HG02623 (cell line): ENCODE data around the gene RER1.

Experiments used
- ATAC-seq: cut with Tn5 transposase; IDR thresholded peaks from one replicate; pipeline ENCODE4 v1.9.1; 2021; ENCODE audit warnings: moderate library complexity; ENCODE audit not compliant: unreplicated experiment

Gene RER1

DNA sequence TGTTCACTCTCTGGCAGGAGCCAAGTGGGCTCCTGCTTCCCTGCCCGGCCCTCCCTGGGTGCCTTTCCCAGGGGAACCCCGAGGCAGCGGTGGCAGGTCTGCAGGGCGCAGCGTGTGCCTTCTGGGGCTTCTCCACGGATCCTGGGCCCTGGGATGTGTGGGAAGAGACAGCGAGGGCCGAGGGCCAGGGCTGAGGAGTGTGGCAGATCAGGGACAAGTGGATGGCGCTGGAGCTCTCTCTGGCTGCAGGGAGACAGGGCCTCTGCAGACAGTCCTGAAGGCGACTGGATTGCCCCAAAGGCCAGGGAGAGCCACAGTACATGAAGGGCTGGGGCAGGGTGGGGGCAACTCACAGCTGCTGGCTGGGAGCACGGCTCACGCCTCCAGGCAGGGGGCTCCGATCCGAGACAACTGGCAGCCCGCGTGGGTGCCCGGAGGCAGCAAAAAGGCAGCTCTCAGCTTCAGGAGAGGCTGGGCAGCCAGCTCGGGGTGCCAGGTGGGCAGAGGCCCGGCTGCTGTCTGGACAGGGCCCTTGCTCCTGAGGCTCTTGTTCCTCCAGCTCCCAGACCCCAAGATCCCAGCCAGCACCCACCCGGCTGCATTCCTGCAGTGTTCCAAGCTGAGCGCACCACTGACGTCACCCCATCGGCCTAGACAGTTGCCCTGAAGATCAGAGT is 16.3 kb upstream of the RER1 start:
- no peak for ATAC-seq

DNA sequence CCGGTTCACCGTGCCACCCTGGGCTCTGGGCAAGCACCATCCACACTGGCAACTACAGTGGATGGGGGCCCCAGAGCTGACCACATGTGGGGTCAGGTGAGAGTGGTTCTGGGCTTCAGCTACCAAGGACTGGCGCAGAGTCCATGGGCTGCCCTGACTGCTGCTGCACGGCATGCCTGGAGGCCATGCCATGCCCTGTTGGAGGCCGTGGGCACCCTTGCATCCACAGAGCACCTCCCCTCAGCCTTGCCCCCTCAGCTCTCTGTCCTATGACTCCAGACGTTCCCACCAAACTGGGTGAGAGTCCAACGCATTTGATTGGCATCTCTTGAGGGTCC is 15.7 kb upstream of the RER1 start:
- ATAC-seq: no peak

DNA sequence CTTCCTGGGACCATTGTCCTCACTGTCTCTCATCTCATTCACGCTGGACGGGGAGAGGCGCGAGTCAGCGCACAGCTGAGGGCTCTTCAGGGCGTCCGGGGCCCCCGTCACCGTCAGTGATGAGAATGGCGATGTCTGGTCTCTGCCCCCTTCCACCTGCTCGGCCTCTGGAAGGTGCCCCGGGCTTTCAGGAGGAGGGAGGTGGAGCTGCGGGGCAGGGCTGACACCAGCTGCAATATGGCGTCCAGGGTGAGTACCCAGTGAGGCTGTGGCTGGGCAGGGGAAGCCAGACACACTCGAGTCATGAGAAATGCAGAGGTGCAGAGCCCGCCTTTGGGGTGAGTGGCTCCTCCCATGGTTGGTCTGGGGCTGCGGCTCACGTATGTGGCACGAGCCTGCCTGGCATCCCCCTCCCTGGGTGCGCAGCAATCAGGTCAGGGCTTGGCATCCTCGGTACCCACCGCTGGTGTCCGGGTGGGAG is 15.3 kb upstream of the RER1 start:
- no peak for ATAC-seq

DNA sequence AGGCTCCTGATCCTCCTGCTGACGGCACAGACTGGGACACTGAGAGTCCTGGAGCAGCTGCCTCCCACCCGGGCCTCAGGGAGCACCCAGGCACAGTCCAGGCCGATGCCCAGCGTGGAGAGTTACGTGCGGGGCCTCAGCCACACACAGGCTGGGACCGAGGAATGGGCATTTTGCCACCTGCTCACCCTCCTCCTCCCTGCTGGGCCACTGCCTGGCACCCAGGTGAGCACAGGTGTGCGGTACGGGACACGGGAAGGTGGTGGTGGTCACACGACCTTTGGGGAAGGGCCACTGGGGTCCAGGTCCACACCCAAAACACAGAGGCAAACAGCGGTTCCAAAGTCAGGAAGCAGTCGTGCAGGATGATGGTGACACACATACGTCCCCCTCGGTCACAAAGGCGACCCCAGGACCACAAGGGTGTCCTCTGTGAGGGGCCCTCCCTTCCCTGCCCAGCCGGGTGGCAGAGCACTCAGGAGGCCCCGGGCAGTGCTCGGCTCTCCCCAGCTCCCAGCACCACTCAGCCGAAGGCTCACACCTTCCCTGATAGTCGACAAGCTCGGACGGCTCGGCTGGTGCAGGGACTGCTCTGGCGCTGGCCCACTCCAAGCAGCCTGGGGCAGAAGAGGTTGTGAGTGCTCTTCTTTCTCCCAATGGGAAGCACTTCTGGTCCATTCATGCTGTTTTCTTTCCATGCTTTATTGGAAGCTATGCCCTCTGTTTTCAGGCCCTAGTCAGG is 14.5 kb upstream of the RER1 start:
- ATAC-seq: no peak

DNA sequence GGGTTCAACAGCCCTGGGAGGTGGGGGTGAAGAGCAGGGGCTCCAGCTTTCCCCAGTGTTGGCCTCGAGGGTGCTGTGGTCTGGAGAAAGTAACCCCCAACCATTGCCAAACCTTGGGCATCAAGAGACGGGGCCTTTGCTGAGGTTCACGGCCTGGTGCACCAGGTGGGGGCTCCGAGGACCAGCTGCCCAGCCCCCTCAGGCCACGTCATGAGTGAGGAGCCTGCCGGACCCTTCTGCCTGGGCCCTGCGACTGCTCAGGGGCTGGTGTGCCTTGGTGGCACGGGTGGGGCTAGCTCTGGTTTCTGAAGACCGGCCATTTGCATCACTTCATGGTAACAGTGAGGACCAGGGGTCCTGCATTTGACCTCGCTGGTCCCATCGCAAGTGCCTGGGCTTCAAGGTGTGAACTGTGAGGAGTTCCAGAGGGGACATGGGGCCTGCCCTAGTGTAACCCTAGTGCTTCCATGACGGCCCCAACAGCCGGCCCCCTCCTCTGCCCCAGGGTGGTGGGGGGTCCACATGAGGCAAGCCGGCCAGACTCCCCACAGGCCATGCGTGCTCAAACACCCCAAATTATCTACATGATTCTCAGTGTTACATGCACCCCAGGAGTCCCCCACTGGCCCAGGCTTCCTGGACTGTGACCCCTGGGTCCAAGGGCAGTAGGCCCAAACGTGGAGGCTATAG is 13.7 kb upstream of the RER1 start:
- no peak for ATAC-seq

DNA sequence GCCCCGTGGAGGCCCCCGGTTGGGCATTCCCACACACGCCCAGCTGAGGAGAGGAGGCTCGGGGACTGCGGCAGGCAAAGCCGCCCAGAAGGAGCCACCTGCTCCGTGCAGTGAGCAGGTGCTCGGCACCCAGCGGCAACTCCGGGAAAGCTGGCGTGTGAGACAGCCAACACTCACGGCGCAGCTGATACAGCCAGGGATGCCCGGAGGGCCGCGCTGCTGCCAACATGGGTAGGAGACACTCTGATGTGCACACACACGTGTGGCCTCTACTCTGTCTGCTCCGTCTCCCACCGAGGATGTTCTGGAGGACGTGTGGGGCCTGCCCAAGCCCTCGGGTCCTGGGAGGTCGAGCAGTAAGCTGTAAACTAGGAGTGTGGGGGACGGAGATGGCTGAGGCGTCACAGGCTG is 13.2 kb upstream of the RER1 start:
- no peak for ATAC-seq

DNA sequence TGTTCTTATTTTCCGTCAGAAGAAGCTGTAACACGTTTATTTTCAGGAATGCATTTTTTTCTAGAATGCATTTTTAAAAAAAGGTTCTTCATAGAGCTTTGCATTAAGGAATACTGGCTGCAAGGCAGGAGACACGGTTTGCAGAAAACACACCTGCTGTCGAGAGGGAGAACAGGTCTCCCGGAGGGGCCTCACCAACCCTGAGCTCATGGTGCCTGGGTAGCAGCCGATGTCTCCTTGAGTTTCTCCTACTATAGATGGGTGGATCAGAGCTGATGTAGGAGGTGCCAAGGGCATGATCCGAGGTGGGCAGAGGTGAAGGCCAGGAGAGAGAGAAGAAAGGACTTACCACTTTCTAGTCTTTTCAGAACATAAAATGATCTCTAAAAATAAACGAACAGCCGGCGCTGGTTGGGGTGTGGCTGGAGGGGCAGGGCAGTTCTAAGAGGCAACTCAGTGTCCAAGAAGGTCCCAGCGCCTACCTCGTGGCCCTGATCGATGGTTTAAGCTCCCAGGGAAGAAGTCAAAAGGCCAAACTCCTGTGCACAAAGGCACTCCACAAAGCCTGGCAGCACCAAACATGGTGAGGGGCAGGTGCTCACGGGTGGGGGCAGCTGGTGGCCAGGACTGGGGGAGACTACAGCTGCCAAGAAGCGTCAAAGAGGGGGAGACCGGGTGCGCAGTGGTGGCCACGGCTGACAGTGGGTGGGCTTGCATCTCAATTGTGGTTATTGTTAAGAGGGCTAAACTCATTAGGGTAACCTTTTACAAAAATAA is 12.5 kb upstream of the RER1 start:
- no peak for ATAC-seq

DNA sequence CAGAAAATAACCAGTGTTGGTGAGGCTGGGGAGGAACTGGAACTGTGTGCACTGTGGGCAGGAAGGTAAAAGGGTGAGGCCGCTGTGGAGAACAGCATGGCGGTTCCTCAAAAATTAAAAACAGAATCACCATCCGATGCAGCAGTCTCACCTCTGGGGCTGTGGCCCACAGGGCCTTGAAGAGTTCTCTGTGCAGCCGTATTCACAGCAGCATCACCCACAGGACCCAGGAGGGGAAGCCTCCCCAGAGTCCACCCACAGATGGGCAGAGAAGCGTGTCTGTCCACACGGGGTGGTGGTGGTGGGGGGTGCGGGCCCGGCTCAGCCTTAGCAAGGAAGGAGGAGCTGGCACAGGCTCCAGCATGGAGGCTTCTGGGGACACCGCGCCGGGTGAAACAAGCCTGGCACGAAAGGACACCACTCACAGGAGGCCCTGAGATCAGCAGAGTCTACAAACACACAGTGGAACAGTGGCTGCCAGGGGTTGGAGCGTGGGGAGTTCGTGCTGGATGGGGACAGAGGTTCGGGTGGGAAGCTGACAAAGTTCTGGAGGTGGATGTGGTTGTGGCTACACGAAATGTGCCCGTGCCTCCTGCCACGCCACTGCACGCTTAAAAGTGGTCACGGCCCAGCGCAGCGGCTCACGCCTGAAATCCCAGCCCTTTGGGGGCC is 11.8 kb upstream of the RER1 start:
- no peak for ATAC-seq

DNA sequence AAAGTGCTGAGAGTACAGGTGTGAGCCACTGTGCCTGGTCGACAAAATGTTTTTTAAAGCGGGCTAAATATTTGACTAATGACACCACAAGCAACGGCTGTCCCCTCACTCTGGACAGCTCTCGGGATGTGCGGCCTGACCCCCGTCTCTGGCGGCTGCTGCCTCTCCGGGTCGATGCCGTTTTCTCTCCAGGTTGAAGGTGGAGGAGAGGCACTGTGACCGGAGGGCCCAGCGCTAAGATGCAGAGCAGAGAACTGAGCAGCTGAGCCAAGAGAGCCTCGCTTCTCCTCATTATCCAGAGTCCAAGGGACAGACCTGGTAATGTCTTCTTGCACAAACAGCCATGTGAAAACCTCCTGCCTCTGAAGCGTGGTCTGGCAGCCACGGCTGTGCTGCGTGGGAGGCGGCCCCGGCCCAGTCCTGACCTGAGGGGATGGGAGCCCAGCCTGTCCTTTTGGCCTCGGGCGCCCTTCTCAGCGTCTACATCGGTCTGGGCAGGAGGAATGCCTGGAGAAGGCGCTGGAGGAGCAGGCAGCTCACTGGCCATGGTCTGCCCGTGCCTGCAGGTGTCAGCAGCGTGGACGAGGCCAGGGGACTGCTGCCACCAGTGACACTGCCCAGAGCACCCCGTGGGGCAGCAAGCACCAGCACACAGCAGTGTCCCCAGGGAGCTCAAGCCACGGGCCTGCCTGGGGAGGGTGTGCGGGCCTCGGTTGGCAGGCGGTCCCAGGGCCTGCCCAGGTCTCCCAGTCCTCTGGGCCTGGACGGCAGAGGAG is 10.6 kb upstream of the RER1 start:
- ATAC-seq: no peak

DNA sequence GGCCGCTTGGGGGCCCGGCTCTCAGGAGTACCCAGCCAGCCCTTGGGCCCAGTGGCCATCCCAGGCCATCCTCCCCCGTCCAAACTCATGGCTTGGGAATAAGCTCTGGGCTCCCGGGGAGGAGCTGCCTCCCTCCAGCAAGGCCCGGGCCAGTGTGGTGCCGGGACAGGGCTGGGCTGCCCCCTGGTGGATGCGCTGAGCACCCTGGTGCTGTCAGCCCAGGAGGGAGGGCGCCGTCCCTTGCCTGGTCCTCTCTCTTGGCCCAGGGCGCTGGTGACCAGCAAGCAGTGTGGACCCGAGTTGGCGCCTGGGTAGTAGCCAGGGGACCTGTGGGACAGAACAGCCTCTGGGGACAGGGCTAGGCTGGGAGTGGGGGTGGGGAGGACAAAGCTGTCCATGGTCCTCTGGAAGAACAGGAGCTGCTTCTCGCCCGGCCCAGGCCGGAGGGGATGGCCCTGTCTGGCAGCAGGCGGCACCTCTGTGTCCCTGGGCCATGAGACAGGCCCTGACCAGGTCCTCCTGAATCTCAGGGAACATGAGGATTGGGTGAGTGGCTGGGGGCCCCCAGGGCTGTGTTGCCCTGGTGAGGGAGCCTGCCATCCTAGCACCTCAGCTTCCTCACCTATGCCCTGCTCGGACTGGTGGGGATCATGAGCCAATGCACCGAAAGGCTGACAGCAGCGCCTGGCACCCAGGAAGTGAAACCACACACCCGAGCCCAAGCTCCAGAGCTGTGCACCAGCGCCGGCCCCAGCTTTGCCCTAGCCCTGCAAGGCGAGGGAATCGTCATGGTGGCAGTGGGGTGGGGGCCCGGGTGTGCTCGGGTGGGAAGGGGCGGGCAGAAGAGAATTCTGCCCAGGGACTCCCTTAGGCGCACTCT is 9.7 kb upstream of the RER1 start:
- no peak for ATAC-seq

DNA sequence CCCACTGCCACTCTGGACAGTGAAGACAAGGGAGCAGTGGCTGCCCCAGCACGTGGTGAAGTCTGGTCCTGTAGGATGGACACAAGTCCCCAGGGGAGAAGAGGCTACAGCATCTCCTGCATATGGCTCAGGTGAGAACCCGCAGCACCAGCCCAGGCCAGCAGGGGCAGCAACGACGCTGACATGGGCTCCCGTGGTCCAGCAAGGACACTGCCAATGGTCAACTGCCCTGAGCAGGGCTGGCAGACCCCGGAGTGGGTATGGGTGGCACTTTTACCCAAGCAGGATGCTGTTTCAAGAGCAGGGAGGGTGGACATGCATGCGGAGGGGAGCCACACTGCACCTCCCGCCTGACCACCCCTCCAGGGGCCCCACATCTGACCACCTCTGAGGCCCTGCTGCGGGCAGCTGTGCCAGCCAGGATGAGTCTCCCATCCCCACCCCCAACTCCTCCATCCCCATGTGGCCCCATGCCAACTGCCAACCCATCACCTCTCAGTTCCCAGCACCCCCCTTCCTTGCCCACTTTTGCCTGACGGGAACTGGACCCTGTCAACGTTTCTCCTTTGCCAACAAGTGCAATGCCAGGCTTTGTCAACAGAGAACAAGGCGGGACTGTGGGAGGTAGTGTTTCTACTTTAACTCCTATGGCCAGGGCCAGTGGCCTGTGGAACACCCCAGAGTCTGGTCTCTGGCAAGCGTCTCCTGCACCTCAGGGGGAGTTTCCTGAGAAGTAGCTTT is 8.8 kb upstream of the RER1 start:
- no peak for ATAC-seq

DNA sequence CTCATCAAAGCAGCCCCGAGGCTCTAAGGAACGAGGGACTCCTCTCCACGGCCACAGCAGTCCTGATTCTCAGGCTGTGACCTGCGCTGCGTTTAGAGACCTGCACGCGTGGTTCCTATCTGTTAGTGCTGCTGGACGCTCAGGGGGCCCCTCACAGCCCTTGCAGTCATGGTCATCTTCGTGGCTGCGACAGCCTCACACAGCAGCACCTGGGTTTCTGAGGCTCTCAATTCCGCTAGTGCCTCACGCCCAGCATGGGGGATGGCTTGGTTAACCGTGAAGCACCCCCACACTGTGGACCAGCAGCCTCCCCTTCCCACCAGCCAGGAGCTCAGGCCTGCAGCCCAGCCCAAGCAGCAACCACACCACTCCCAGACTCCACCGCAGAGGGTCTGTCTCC is 8.1 kb upstream of the RER1 start:
- ATAC-seq: no peak

DNA sequence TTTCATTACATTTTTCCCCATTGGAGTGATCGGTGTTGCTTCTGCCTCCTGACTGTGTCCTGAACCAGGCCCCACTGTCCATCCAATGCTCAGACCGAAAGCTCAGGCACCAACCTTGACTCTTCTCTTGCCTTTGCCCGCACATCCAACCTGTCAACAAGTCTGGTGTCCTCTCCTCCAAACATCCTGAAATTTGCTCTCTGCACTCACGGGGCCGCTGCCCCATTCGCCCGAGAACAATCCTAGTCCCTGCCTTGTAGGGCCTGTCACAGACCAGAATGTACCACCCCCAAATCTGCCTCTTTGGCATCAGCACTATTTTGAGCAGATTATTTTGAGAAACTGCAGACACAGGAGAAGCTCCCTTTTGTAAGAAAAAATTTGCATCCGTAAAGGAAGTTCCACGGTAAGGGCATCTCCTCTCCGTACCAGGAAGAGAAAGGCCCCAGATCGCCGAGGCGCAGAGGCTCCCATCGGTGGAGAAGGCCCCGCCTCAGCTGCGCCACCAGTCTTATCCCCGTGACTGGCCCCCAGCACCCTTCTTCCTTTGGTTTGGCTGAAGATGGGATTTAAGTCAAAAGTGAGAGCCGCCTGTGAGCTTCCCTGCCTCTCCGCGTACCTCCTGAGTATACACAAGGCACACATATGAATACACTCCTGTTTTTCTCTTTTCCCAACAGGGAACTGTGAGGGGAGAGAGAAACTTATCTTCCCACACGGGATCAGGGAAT is 7.3 kb upstream of the RER1 start:
- ATAC-seq: no peak

DNA sequence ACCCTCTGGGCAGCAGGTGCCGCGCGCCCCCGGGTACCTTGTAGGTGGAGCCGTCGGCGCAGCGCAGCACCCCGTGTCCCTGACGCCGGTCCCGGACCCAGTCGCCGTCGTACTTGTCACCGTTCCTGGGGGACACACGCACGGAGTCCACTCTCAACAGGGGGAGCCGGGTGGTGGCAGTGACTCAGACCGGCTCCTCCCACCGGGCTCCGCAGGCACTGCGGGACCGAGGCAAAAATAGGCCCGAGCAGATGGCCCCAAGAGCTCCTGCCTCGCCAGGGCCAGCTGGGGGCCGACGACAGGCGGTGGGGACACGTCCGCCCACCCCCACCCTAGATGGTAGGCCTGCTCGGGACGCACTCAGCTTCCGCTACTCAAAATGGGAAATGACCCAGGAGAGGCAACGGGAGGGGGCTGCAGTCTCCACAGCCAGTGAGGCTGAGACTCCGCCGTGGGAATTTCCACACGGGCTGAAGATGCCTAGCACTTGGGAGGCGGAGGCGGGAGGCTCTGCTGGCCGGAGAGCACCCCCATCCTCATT is 6.6 kb upstream of the RER1 start:
- no peak for ATAC-seq

DNA sequence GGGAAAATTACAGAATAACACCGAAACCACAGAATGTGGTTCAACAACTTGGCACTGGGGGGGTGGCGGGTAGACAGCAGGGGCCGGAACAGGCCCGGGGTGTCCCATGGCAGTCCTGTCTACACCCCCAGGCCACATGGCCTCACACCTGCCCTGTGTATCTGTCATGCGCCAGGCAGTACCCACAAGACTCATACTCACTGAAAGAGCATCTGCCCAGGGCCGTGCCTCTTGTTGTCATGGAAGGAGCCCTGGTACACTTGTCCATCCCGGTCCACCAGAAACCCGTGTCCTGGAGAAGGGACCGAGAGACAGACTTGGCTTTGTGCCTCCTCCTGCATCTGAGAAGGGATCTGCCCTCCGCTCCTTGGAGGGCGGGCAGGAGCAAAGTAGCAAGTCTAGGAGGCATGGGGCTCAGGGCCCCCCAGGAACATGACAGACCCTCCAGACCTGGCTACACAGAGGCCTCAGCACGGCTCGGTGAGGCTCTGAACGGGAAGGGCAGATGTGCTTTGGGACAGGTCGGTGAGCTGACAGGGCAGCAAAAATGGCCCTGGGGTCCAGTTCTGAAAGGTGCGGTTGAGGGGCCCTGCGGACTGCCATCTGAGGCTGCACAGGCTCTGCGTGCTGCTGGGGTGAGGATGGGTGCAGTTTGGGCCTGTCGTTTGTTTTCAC is 5.9 kb upstream of the RER1 start:
- ATAC-seq: no peak

DNA sequence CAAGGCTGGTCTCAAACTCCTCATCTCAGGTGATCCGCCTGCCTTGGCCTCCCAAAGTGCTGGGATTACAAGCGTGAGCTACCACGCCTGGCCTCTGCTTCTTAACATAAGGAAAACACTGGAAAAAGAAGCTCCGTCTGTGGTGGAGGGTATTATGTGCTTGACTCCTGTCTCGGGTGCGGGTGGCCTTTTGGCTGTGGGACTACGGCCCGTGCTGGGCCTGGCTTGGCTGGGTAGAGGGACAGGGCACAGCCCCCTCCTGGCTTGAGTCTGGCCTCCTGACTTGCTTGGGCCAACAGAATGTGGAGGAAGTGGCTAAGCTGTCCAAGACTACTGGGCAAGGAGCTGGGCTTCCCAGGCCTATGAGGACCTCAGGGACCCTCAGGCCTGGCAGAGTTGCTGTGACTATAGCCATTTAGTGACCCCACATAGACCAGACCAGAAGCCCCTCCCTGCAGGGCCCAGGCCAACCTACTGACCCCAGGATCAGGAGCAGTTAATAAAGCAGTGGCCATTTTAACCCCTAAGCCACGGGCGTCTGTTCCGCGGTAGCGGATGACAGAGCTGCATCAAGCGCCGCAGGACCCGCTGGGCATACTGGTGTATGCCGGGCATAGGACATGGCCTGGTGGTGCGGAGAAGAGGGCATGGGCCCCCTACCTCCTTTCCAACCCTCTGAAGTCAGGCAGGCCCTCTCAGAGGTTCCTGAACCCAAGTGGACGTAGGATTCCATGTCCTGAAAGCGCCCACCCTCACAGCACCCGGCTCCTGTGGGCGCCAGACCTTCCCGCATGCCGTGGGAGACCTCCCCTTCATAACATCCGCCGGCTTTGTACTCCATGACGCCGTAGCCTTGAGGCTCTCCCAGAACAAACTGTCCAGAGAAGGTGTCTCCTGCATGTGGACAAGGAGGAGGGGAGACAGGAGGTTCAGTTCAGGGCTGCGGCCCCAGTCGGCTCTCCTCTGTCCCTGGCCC is 4.7 kb upstream of the RER1 start:
- ATAC-seq: no peak
